GM12875 (cell line): ENCODE measurements around the gene IZUMO4.
"Not testable (repeated sequence)": the region's sequence is repeated elsewhere in the genome, so short reads cannot be mapped to it uniquely, and the experiment has no call there.

Experiments
- H3K4me3 ChIP-seq: one replicate; pipeline ENCODE4 v1.5.1; 2011; ENCODE audit warnings: low read depth, low read length, control low read depth
- CTCF ChIP-seq: IDR thresholded peaks from 2 replicates; pipeline ENCODE4 v1.5.1; 2011; ENCODE audit warnings: low read depth, mild to moderate bottlenecking, control low read depth, inconsistent platforms, low read length, moderate library complexity, borderline replicate concordance; ENCODE audit not compliant: insufficient read depth

The IZUMO4 gene

GRCh38 chr19:2084993-2085720 is 11.6 kb upstream of the IZUMO4 start:
- H3K4me3 ChIP-seq, result peak overlapping the region; percentile 80
- TF ChIP-seq CTCF, result no peak

- not testable (repeated sequence) for H3K4me3 ChIP-seq
Observed at GRCh38 chr19:2086695-2087620, 9.8 kb upstream of the IZUMO4 start.

DNA sequence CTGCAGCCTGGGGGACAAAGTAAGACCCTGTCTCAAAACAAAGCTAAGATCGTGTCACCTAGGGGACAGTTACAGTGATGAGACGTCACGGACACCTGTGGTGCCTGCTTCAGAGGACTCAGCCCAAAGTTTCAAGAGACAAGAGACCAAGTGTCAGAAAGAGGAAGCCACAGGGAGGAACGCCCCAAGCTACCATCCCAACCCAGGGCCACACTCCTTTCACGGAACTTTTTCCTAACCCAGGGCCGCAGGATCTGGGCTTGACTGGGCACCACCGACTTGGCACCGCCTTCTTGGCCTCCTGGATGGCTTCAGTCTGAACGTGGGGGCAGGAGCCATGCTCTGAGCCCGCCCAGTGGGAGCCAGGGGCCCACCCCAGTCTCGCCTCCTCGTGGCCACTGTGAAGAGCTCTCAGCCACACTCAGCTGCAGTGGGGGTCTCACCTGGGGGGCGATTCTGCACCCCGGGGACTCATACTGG is 9.1 kb upstream of the IZUMO4 start:
- peak; percentile 61 for TF ChIP-seq CTCF
- no peak overlapping the region for H3K4me3 ChIP-seq

- TF ChIP-seq CTCF, result 0 out of 2 replicates have a peak, but pooled peaks have one; percentile 8
- H3K4me3 ChIP-seq, result no peak overlapping the region
Observed at GRCh38 chr19:2089001-2089711, 7.6 kb upstream of the IZUMO4 start.

DNA sequence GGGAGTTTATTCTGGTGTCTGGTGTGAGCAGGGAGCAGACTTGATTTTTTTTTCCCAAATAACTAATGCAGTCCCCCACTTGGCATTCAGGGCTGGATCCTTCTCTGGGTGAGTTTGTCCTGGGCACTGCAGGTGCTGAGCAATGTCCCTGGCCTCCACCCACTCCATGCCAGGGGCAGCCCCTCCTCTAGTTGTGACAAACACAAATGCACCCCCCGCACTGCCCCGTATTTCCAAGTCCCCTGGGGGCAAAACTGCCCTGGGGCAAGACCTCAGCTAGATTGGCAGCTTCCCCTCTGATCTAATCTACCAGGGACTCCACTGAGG is 7.0 kb upstream of the IZUMO4 start:
- H3K4me3 ChIP-seq, result peak overlapping the region; percentile 27
- TF ChIP-seq CTCF, result no peak

- peak overlapping the region; percentile 19 for H3K4me3 ChIP-seq
Observed at GRCh38 chr19:2091926-2092525, 4.7 kb upstream of the IZUMO4 start.

GRCh38 chr19:2096034-2096479 is 658 bp upstream of the IZUMO4 start, which contains the start of gene MOB3A:
Gene MOB3A (minus strand): TSS chr19:2096326. CDS start chr19:2078560, 17,766 bp downstream.
- peak within 1 kb of the TSS; percentile 91 for H3K4me3 ChIP-seq
- TF ChIP-seq CTCF, result peak; percentile 45; the same call in 1 of the 2 replicates
